ENCODE results near the gene UBE2M. TPM values are rescaled to one million over a fixed set of nuclear protein-coding genes. Genes with fewer than 3 reads are reported as not detected.

UBE2M gene
- polyA plus RNA-seq, 1 of the 3 experiments (the other 2 are of a cell fraction) = 135 TPM

- no peak for TF ChIP-seq EZH2phosphoT487 (IDR thresholded peaks at IDR 0.05; ENCODE audit: borderline replicate concordance, low read depth)
- TF ChIP-seq GATA2 (CRISPR knock-in tag; IDR thresholded peaks at IDR 0.05) = no peak
- no peak for TF ChIP-seq NFIC (IDR thresholded peaks at IDR 0.05; ENCODE audit: borderline replicate concordance)
- TF ChIP-seq RFX5 (IDR thresholded peaks at IDR 0.05; ENCODE audit: low read length) = no peak
- no peak for TF ChIP-seq FOSL2 (IDR thresholded peaks at IDR 0.05; ENCODE audit: borderline replicate concordance, low read depth)
- TF ChIP-seq TEAD4 (IDR thresholded peaks at IDR 0.05; ENCODE audit: borderline replicate concordance, insufficient read depth) = no peak
Observed at GRCh38 chr19:58560007-58560887, 1.8 kb upstream of the UBE2M start (continued).

DNA sequence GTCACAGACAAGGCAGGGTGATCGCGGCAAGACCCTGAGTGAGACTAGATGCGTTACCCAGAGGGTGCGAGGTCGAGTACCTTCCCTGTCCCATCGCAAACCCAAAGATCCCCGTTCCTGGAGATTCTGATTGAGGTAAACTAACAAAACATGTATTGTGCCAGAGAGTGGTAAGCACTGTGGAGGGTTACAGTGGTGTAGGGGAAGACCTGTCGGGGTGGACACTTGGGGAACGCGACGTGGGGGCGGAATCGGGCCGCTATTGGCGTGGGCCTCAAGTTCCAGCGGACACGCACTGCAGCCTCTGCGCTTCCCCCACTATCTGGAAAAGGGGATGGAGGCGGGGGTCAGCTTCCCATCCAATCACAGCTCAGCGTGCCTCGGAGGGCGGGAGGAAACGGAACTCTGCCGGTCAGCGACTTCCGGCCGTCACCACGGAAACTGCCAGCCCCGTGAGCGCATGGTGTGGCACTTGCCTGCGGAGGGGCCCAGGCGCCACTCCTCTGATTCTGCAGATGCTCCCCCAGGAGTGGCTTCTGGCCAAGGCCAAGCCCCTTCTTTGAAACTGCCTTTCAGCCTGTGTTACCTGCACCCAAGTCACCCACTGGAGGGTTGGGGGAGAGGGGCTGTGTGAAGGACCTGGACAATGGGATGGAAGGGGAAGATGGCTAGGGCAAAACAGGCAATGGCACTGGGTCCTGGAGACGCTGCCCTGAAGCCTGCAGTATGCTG is 1.0 kb upstream of the UBE2M start:
- H3K79me2 ChIP-seq (ENCODE audit: insufficient read depth) = peaks cover 35% of the 10 kb centered on the region
- no peaks in the 10 kb centered on the region for H3K9me3 ChIP-seq
- peaks cover 16 to 18% of the 10 kb centered on the region in 2 experiments for H3K36me3 ChIP-seq (replicated peaks in 1 of 2; ENCODE audit: control insufficient read depth in 1 of 2, insufficient read depth in 2 of 2, low read length in 1 of 2)
- POLR2A ChIA-PET = interaction anchor here (0.6 to 5.7 kb wide), 8 partner anchors 10 to 45 kb away, joined by 3 to 35 read pairs (median 8); partner anchors contain the start of genes MZF1, TRIM28 and ZBTB45
- H3K27ac ChIP-seq (ENCODE audit: low read depth in 2 of 2, low read length in 1 of 2) = peak overlapping the region; percentile 99 to 100
- H3K4me2 ChIP-seq = peak overlapping the region; percentile 99
- peaks cover 9% of the 10 kb centered on the region; the same call in 1 of the 2 replicates for H4K20me1 ChIP-seq (ENCODE audit: insufficient read depth)
- no peaks in the 10 kb centered on the region for H3K27me3 ChIP-seq (ENCODE audit: insufficient read depth)
- peak; percentile 93 for DNase-seq
- H3K4me1 ChIP-seq (ENCODE audit: control insufficient read depth in 1 of 2, insufficient read depth in 2 of 2, low read depth in 1 of 2, low read length in 1 of 2) = peaks cover 20 to 67% of the 10 kb centered on the region in 2 experiments; a peak in 3 of 4 replicates
- H3K9ac ChIP-seq = peak overlapping the region; percentile 100
- 0 out of 2 replicates have a peak overlapping the region, but pooled peaks have one; percentile 19 for H2AFZ ChIP-seq (ENCODE audit: low read depth)
- H3K9me2 ChIP-seq = no peaks in the 10 kb centered on the region
- under 1% methylated on average over 29 of the region's 33 CpGs for WGBS (ENCODE audit: low lambda C conversion rate)
- CTCF ChIA-PET = no interaction called here
- peaks cover 36% of the 10 kb centered on the region for H3F3A ChIP-seq (replicated peaks; ENCODE audit: insufficient read depth)
- H3K4me3 ChIP-seq (ENCODE audit: low read depth in 2 of 2, low read length in 1 of 2) = peak overlapping the region; percentile 91 to 96
- TF ChIP-seq ELF1 (IDR thresholded peaks at IDR 0.05) (peak; percentile 67), FOXM1 (IDR thresholded peaks at IDR 0.05; ENCODE audit: low read depth) (no peak), EZH2phosphoT487 (IDR thresholded peaks at IDR 0.05; ENCODE audit: borderline replicate concordance, low read depth) (no peak), IRF3 (IDR thresholded peaks at IDR 0.05; ENCODE audit: low read depth, low read length) (no peak), NFIC (IDR thresholded peaks at IDR 0.05; ENCODE audit: borderline replicate concordance) (no peak; the same call in 1 of the 2 replicates), NRF1 (IDR thresholded peaks at IDR 0.05; ENCODE audit: low read depth, low read length) (no peak), YY1 (IDR thresholded peaks at IDR 0.05; ENCODE audit: low read depth) (peak; percentile 79), RAD21 (IDR thresholded peaks at IDR 0.05; ENCODE audit: low read length) (no peak), JUND (IDR thresholded peaks at IDR 0.05) (no peak), TAF1 (IDR thresholded peaks at IDR 0.05; ENCODE audit: borderline replicate concordance, low read depth, low read length) (peak; percentile 87), SIN3A (IDR thresholded peaks at IDR 0.05; ENCODE audit: borderline replicate concordance, low read depth, low read length) (peak; percentile 59; the same call in 1 of the 2 replicates), FOSL2 (IDR thresholded peaks at IDR 0.05; ENCODE audit: borderline replicate concordance, low read depth) (no peak), GATA2 (CRISPR knock-in tag; IDR thresholded peaks at IDR 0.05) (no peak), TCF12 (IDR thresholded peaks at IDR 0.05) (peak; percentile 6; the same call in 1 of the 2 replicates), RCOR1 (IDR thresholded peaks at IDR 0.05; ENCODE audit: low read length) (peak; percentile 25), EP300 (IDR thresholded peaks at IDR 0.05; ENCODE audit: borderline replicate concordance in 1 of 2, low read depth in 1 of 2, low read length in 1 of 2) (no peak), CTCF (IDR thresholded peaks at IDR 0.05) (no peak), RXRA (IDR thresholded peaks at IDR 0.05; ENCODE audit: borderline replicate concordance, low read depth) (no peak), MXI1 (IDR thresholded peaks at IDR 0.05; ENCODE audit: low read depth, low read length) (peak; percentile 93), SMC3 (IDR thresholded peaks at IDR 0.05; ENCODE audit: low read depth, low read length) (no peak)
- TF ChIP-seq, protein P1, sequence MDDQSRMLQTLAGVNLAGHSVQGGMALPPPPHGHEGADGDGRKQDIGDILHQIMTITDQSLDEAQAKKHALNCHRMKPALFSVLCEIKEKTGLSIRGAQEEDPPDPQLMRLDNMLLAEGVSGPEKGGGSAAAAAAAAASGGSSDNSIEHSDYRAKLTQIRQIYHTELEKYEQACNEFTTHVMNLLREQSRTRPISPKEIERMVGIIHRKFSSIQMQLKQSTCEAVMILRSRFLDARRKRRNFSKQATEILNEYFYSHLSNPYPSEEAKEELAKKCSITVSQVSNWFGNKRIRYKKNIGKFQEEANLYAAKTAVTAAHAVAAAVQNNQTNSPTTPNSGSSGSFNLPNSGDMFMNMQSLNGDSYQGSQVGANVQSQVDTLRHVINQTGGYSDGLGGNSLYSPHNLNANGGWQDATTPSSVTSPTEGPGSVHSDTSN (IDR thresholded peaks at IDR 0.05) = no peak; the same call in 1 of the 2 replicates
- TF ChIP-seq, protein P2, sequence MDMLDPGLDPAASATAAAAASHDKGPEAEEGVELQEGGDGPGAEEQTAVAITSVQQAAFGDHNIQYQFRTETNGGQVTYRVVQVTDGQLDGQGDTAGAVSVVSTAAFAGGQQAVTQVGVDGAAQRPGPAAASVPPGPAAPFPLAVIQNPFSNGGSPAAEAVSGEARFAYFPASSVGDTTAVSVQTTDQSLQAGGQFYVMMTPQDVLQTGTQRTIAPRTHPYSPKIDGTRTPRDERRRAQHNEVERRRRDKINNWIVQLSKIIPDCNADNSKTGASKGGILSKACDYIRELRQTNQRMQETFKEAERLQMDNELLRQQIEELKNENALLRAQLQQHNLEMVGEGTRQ (IDR thresholded peaks at IDR 0.05; ENCODE audit: borderline replicate concordance, low read depth, low read length) = no peak
